HPDE6-E6E7 (cell line): ENCODE results near the gene EYS.
A peak's percentile ranks its signal among the peaks of the same experiment; 100 is the strongest.

Experiments used
- DNase-seq: peaks from one replicate; pipeline ENCODE4 v3.0.0; 2011; ENCODE audit warnings: missing footprints; ENCODE audit errors: extremely low spot score

EYS gene

GRCh38 chr6:64847396-64847795, 859.6 kb downstream of the EYS start:
- DNase-seq: no peak

DNA sequence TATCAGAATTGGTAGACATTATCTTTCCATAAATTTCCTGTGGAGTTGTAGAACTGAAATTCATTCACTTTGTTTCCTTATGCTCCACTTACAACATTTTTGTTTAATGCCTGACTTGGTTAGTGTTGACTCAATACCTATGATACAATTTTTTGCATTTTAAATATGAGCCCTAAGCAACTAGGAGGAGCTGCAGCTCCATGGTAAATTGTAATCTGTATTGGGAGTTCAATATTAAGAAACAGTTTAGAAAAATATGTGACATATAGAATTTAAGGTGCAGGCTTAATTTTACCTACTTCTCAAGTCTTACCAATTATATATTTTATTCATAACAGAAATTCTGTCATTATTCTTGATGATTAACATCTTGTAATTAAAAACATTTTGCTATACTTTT, 868.3 kb downstream of the EYS start:
- no peak for DNase-seq

DNA sequence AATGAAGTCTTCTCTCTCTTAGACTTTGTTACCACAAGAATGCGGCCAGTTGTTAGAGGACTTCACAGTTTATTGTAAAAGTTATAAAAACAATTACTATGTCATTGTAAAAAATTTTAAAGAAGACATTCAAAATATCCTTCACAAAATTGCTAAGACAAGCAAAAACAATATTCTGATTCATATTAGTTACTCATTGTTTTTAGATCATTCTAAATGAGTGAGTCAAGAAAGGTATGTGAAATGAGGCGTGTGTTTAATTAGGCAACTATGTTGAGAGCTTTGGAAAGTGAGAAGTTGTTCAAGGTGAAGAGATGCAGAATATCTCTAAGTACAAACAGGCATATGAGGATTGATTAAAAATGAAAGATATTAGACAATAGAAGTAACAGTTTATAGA, 875.3 kb downstream of the EYS start:
- no peak for DNase-seq

GRCh38 chr6:64817525-64817924, 889.5 kb downstream of the EYS start:
- DNase-seq: no peak

- no peak for DNase-seq
Observed at GRCh38 chr6:64815718-64816117, 891.3 kb downstream of the EYS start.

DNA sequence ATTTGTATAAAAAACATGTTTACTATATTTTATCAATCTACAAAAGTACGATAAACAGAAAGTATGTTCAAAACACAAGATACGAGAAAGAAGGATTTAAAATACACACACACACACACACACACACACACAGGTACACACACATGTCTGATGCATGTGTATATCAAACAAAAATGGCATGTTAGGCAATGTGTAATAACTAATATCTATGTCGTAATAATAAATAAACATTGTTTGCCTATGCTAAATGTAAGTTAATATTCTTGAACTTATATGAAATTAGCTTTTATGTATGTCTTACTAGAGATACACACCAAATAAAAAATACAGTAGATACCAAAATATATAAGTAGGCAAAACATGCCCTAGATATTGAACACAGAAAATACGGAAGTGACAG, 894.9 kb downstream of the EYS start:
- no peak for DNase-seq

- DNase-seq: no peak
Observed at GRCh38 chr6:64811119-64811518, 895.9 kb downstream of the EYS start.

GRCh38 chr6:64807785-64808184, 899.2 kb downstream of the EYS start:
- DNase-seq: no peak

GRCh38 chr6:64803470-64804166, 903.4 kb downstream of the EYS start:
- no peak for DNase-seq

DNA sequence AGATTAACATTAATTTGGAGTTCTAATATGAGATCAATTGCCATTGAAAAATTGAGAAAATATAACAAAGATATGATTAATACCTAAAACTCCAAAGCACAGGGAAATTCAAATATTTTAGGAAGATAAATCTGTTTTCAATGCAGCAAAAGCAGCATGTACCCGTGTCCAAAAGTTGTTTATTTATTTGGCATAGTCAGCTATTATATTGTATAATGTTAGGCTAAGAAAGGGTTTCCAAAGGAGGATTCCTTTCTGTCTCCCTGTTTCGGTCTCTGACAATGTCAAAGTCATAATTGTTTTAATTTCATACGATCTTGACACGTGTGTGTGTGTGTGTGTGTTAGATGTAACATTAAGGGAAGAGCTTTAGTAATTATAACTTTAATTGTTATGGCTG, 914.5 kb downstream of the EYS start:
- DNase-seq: no peak

DNA sequence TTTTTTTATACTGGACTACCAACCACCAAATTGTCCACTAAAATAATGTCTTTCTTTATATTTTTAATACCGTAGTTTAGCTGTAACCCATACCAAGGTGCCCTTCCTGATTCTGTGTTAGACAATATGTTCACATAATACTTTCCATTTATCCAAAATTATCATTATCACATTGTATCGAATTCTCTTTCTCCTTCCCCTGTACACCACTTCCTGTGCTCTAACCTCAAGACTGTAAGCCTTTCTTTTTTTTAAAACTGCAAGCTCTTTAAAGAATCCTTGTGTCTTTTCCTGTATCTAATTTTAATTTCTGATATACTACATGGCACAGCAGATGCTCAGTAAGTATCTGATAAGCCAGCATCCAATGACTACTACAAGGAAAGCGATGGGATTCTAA, 917.5 kb downstream of the EYS start:
- no peak for DNase-seq

DNA sequence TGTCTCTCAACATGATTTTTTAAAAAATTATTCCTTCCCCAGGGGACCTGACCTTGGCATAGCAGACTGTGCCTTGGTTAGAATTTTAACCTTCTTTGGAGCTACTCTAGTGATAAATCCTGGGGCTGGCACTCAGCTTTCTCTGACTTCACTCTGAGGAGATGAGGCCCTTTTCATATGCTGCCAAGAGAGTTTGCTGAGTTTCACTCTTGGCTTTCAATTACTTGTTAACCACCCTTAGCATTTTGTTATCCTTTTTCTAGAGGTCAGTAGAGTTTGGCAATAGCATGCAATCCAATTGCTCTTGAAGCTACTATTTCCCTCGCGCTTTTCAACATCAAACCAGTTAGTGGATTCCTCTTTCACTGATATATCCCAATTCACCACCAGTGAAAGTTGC, 920.3 kb downstream of the EYS start:
- DNase-seq: no peak

- peak; percentile 7 for DNase-seq
Observed at GRCh38 chr6:64782877-64783276, 924.1 kb downstream of the EYS start.

DNA sequence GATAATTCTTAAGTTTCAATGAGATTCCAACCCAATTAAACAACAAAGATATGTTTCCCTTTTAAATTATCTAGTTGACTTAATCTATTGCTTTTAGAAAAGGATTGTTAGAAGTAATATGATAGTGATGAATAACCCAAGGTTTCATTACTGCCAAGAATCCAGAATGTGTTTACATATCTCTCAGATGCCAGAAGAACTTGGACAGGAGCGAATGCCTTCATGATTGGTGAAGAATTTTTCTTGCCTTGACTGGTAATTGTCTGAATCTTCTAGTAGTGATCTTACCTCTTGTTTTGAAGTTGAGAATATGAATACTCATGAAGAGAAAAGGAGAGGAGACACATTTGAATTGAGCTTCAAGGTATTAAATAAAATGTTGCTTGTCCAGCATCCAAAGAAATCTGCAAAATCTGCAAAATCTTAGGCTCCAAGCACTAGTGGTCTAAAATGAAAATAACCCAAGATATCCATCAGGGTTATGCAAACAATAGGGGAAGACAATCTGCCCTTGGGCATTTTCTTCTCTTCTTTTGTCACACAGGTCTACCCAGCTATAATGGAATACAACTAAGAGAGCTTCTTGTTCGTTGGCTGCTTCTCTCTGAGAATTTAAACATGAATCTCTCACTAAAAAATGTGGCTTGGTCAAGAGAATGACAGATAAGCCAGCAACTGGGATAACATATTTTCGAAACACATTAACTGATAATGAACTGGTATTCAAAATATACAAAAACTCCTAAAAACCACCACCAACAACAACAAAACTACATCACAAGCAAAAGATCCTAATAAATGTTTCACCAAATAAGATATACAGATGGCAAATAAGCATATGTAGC, 928.9 kb downstream of the EYS start:
- DNase-seq: no peak

DNA sequence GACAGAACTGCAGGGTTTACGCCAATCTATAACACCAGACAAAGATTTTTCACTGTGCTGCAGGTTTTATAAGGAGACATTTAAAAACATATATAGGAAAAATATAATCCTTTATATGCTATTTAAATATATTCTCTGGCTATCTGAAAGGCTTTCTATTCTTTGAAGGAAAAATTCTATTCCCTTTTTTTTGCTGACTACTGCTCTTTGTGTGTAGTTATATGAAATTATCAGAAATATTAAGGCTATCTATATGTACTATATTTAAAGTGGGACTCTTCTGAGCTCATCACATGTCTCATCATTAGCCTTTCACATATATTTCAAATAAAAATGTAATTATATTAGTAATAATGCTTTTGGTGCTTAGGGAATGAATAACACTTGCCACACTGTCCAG, 930.7 kb downstream of the EYS start:
- no peak for DNase-seq

- DNase-seq: no peak
Observed at GRCh38 chr6:64774881-64775280, 932.1 kb downstream of the EYS start.

GRCh38 chr6:64750910-64751309, 956.1 kb downstream of the EYS start:
- no peak for DNase-seq

DNA sequence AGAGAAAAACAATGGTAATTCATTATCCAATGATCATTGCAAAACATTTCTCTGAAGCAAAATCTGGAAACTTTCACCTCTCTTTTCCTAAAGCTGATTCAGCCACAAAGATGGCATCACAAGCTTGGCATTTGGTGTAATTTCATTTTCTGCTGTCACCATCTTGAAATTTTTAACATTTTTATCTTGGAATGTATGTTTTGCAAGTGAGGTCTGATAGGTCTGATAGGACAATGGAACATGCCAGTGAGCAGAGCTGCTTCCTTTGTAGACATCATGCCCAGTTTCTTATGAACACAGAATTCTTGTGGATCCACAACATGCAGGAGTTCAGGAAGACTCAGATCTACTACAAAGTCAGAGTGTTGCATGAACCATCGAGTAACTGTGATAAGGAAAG, 969.6 kb downstream of the EYS start:
- no peak for DNase-seq

- DNase-seq: no peak
Observed at GRCh38 chr6:64736421-64736950, 970.5 kb downstream of the EYS start.

DNA sequence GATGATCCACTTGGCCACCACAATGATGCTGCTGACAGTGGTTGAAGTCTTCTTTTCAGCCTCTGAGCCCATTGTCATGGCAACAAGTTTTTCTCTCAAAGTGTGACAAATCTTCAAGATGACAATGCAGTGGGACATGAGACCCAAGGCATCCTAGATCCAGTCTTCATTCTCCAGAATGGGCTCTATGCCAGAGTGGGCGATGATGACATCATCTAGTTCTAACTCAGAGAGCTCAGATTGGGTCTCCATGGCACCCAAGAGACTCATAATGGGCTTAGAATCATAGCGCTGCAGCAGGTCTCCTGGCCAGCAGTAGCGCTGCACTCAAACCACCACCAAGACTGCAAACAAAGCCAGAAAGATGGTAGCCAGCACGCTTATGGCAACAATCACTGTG, 973.6 kb downstream of the EYS start:
- no peak for DNase-seq

- no peak for DNase-seq
Observed at GRCh38 chr6:64732888-64733287, 974.1 kb downstream of the EYS start.

DNA sequence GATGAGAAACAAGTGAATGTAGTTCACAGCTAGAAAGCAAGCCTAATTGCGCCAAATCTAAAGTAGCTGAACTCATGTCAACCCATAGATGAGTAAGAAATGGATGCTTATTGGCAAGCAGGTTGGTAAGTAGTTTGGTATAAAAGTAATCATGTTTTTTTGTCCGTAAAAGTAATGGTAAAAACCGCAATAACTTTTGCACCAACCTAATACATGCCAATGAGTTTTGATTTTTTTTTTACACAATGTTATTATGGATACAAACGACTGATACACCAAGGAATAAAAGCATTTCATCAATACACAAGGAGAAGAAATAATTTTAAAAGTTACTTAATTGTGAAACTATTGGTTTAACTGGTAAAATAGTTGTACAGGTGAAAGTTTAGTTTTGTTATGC, 977.5 kb downstream of the EYS start:
- DNase-seq: no peak

GRCh38 chr6:64727075-64727474, 980.0 kb downstream of the EYS start:
- no peak for DNase-seq
